GM21381 (cell line): ENCODE results near the gene DAPK3.
"Not testable (repeated sequence)": the region's sequence is repeated elsewhere in the genome, so short reads cannot be mapped to it uniquely, and the experiment has no call there.

Source experiments
- ATAC-seq: cut with Tn5 transposase; IDR thresholded peaks from one replicate; pipeline ENCODE4 v1.9.1; 2021; ENCODE audit warnings: mild to moderate bottlenecking, moderate library complexity; ENCODE audit not compliant: unreplicated experiment

DAPK3 gene

DNA sequence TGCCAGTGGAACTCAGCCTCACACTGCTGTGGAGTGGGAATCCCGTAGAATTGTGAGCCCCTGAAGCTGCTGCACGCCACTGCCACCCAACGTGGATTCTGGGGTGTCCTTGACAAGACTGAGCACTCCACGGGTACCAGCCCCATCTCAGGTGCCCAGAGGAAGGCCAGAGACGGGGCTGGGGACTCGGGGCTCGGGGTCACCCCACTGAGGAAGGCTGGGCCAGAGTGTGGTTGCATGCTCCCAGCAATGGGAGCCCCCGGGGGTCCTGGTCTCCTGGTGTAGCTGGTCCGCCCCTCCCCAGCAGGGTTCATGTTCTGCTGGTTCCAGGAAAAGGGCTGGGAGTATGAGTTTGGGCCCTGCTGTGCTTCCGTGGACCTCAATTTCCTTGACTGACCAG lies 15.2 kb downstream of the DAPK3 start:
- ATAC-seq, result no peak

DNA sequence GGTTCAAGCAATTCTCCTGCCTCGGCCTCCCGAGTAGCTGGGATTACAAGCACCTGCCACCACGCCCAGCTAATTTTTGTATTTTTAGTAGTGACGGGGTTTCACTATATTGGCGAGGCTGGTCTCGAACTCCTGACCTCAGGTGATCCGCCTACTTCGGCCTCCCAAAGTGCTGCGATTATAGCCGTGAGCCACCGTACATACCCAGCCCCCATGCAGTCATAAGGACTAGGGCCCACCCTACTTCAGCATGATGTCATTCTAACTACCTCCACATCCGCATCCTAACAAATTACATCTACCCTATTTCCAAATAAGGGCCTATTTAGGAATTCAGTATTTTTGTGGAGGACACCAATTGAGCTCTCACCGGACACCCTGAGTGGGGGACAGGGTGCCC lies 15.6 kb downstream of the DAPK3 start:
- ATAC-seq, result not testable (repeated sequence)

DNA sequence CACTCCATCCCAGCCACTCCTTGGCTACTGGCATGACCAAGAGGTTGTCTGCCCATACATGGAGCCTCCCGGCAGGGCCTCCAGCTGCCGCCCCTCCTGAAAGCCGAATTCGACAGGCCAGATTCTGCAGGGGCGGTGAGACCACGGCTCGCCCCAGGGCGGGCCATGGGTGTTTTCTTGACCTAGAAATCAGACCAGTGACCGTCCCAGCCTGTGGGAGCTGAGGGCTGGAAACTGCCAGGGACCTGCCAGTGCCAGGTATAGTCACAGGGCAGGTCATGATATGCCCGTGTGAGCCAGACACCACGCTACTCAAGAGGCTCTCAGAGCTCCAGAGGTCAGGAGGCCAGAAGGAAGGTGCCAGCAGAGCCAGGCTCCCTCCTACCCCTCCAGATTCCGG lies 16.8 kb downstream of the DAPK3 start:
- ATAC-seq, result no peak

GRCh38 chr19:3952755-3953276 lies 18.1 kb downstream of the DAPK3 start:
- not testable (repeated sequence) for ATAC-seq

GRCh38 chr19:3950871-3951861 lies 19.7 kb downstream of the DAPK3 start:
- ATAC-seq, result no peak

DNA sequence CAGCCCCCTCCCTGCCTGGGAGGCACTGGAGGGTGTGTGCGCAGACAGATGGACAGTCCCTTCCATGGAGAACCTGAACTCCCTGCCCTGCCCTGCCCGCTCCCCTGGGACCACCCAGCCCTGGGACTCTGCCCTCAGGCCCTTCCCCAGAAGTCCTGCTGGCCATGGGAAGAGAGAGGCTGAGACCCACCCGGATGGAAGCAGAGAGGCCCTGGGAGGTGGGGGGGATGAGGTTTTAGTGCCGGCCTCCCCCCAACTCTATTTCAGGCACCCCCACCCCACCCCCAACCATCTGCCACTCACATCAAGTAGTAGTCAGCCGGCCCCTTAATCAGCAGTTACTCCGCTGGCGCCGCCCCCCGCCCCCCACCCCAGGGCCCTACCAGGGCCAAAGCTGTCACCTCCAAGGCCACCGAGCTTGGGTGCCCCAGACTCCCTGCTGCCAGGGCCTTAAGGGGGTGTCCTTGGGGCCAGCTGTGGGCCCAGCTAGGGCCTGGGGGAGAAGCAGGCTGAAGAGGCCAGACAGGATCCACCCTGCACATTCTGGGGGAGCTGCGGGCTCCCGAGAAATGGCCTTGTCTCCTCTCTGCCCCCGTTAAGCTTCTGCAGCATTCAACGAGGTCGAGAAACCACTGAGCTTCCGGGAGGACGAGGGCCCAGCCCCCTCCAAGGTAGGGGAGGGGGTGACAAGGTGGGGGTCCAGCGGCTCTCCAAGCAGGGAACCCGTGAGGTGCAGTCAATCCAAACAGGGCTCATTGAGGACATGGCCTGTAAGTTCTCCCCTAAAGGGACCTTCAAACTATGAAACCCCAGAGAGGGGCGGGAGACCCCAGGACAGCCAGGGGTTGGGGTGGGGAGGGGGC lies 20.7 kb downstream of the DAPK3 start:
- ATAC-seq, result no peak

DNA sequence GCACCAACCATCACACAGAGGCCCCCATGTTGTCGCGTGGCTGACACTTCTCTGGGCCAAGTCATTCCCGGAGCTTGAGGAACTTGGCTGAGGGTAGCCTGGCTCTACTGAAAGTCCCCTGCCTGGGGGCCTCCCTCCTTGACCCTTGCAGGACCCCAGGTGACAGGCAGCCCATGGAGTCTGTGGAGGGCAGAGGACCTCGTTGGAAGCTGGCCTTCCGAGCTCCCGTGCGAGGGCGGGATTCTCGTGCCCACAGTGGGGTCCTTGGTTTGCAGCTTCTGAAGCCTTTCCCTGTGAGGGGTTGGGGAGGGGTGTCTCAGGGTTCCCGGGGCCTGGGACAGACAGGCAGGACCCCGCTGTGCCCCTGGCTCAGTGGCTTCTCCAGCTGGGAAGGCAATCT lies 21.6 kb downstream of the DAPK3 start:
- ATAC-seq, result no peak

GRCh38 chr19:3947316-3947933 lies 23.5 kb downstream of the DAPK3 start:
- not testable (repeated sequence) for ATAC-seq

DNA sequence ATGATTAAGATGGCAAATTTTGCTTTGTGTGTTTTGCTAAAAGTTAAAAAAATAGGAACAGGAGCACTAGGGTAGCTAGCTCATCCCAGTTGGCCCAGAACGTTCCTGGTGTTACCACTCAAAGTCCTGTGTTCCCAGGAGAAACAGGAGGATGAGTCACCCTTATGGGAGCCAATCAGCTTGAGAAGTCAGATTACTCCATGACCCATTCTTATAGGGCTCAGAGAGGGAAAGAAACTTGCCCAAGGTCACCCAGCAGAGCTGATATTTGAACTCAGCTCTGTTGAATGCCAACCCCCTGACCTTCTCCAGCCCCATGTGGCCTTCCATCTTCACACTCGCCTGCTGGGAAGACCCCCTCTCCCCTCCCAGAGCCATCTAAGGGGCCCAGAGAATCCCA lies 25.1 kb downstream of the DAPK3 start:
- no peak for ATAC-seq

- no peak for ATAC-seq
These were observed 26.7 kb downstream of the DAPK3 start for GRCh38 chr19:3944018-3944721.

DNA sequence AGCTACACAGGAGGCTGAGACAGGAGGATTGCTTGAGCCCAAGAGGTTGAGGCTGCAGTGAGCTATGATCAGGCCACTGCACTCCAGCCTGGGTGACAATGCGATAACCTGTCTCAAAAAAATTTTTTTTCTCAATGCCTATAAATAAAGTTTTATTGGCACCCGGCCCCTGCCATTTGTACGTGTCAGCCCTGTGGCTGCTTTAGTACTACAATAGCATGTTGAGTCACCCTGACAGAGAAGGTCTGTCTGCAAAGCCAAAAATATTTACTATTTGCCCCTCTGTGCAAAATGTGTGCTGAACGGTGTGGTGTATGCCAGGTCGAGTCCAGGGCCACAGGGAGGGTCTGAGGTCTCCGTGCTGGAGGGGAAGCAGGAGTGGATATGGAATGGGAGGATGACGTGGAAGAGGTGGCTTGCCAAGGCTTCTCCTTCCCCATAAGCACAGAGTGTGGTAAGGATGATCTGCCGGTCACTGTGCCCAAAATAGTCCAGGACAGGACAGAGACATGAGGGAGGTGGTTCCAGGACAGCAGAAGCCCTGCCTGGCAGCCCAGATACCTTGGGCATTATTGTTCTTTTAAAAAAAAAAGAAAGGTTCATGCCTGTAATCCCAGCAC lies 28.0 kb downstream of the DAPK3 start:
- ATAC-seq, result no peak

DNA sequence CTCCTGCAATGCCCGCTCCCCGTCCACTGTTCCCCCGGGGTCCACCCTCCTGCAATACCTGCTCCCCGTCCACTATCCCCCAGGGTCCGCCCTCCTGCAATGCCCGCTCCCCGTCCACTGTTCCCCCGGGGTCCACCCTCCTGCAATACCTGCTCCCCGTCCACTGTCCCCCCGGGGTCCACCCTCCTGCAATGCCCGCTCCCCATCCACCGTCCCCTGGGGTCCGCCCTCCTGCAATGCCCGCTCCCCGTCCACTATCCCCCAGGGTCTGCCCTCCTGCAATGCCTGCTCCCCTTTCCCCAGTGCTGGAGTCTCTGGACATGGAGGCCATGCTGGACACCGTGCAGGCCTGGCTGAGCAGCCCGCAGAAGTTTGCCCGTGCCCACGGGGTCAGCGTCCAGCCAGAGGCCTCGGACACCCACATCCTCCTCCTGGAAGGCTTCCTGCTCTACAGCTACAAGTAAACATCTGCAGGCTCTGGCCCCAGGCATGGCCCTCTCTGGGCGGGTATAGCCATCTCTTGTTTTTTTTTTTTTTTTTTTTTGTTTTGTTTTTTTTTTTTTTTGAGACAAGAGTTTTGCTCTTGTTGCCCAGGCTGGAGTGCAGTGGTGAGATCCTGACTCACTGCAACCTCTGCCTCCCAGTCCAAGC lies 32.5 kb downstream of the DAPK3 start:
- not testable (repeated sequence) for ATAC-seq

GRCh38 chr19:3936506-3937442 lies 34.1 kb downstream of the DAPK3 start:
- ATAC-seq, result no peak

DNA sequence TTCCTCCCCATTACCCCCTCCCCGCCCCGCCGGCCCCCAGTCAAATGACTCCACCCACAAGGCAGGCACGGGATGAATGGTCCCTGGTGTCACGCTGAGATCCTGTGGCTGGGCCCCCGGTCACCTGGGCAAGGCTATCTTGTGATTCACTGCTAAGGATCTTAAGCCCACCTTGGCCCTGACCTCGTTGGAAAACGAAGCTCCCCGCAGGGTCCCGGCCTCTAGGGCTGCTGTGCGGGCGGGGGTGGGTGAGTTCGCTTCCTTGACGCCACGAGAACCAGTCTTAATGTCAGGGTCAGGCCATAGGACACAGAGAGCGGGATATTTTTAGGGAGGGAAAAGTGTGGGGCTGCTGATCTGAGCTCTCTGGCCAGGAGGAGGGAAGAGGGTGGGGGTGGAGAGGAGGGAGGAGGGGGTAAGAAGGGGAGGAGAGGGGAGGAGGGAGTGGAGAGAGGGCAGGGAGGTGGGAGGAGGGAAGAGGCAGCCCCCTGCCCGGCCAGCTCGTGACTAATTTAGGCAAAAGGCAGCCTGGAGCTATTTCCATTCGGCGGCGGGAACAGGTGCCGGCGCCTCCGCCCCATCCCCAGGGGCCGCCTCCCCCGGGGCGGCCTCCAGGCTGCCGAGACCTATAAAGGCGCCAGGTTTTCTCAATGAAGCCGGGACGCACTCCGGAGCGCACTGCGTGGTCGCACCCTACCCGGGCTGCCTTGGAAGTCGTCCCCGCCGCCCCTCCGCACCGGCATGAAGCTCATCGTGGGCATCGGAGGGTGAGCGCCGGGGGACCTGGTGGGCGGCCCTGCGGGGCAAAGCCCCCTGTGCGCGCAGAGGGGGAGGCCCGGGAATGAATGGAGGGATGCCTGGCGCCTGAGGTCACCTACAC lies 37.7 kb downstream of the DAPK3 start, which contains the start of gene NMRK2:
TSS of gene NMRK2 (plus strand) at position 139 of the 880 bp plus-strand sequence. CDS start at position 742, 603 bp downstream.
- no peak for ATAC-seq

DNA sequence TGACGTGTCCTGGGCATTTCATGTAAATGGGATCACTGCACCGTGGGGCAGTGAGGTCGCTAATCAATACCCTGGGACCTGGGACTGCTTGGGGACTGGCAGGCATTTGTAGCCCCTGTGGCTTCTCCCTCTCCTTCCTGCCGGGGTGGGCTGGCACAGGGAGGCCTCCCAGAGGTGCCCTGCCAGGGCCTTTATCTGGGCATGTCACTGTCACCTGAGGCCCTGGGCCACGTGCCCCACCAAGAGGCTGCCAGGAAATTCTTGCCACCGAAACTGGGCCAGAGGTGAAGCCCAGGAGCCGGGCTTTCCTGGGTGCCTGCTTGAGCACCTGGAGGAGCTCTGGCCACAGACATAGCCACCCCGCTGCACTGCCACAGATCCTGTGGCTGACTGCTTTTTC lies 39.9 kb downstream of the DAPK3 start:
- no peak for ATAC-seq

- no peak for ATAC-seq
These were observed 47.0 kb downstream of the DAPK3 start for GRCh38 chr19:3923912-3924311.

GRCh38 chr19:3923096-3923758 lies 47.7 kb downstream of the DAPK3 start:
- ATAC-seq, result no peak
